Measurements from ENCODE around the gene CFAP77.

DNA sequence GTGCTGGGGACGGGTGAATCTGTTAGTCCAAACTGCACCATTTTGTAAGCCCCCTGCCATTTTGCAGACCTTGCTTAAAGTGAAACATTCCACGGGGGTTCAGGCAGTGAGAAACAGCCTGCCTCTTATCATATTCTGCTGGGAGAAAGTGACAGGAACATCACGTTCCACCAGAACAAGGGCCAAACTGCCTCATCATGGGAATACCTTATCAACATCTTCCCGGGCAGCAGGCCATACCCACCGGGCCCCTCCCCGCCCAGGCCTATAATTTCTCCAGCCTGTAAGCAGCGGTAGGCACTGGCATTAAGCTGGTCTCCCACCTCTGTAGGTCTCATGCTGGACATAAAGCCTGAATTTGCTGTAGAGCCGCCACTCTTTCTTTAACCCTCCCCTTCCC, 1.5 kb upstream of the CFAP77 start:
- TF ChIP-seq, protein P1, sequence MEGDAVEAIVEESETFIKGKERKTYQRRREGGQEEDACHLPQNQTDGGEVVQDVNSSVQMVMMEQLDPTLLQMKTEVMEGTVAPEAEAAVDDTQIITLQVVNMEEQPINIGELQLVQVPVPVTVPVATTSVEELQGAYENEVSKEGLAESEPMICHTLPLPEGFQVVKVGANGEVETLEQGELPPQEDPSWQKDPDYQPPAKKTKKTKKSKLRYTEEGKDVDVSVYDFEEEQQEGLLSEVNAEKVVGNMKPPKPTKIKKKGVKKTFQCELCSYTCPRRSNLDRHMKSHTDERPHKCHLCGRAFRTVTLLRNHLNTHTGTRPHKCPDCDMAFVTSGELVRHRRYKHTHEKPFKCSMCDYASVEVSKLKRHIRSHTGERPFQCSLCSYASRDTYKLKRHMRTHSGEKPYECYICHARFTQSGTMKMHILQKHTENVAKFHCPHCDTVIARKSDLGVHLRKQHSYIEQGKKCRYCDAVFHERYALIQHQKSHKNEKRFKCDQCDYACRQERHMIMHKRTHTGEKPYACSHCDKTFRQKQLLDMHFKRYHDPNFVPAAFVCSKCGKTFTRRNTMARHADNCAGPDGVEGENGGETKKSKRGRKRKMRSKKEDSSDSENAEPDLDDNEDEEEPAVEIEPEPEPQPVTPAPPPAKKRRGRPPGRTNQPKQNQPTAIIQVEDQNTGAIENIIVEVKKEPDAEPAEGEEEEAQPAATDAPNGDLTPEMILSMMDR (IDR thresholded peaks at IDR 0.05; ENCODE audit: control extremely low read depth in 1 of 3, insufficient read depth in 1 of 3, low read depth in 1 of 3, low read length in 3 of 3), result no peak
- TF ChIP-seq SIRT6 (IDR thresholded peaks at IDR 0.05; ENCODE audit: low read length), result no peak
- TF ChIP-seq SP1 (IDR thresholded peaks at IDR 0.05; ENCODE audit: low read depth, low read length), result no peak
- no peak for TF ChIP-seq POLR2AphosphoS5 (IDR thresholded peaks at IDR 0.05; ENCODE audit: low read depth, low read length)
- TF ChIP-seq TAF7 (optimal IDR thresholded peaks at IDR 0.05; ENCODE audit: borderline replicate concordance, low read depth, low read length), result no peak
- TF ChIP-seq HDAC2 (IDR thresholded peaks at IDR 0.05; ENCODE audit: borderline replicate concordance in 1 of 2, low read depth in 2 of 2, low read length in 2 of 2), result no peak
- no peak for TF ChIP-seq ZNF274 (IDR thresholded peaks at IDR 0.05; ENCODE audit: borderline replicate concordance, extremely low read depth, low read length)
- TF ChIP-seq CEBPB (IDR thresholded peaks at IDR 0.05; ENCODE audit: low read depth, low read length), result no peak
- no peak for TF ChIP-seq POLR2A (IDR thresholded peaks at IDR 0.05; ENCODE audit: control extremely low read depth in 1 of 2, low read depth in 2 of 2, low read length in 2 of 2)
- TF ChIP-seq JUND (IDR thresholded peaks at IDR 0.05; ENCODE audit: low read length), result no peak

Data from H1 (cell line).